T-helper 2 cell treated with Interferon-gamma antibody and Interleukin-4, amounts not matched to agents 5 μg/mL and 100 μg/mL, for 36 hours (primary cell): ENCODE results near the gene RFX4.
"Not testable (repeated sequence)": the region's sequence is repeated elsewhere in the genome, so short reads cannot be mapped to it uniquely, and the experiment has no call there.

ENCODE experiments used
- DNase-seq: peaks from one replicate; pipeline ENCODE4 v3.0.0; 2021; ENCODE audit warnings: low spot score
- H3K27ac Mint-ChIP-seq: one replicate; pipeline ENCODE4 v1.8.0; 2021; ENCODE audit warnings: mild to moderate bottlenecking, mixed read lengths
- H3K27me3 Mint-ChIP-seq: one replicate; pipeline ENCODE4 v1.8.0; 2021; ENCODE audit warnings: low read depth, mixed read lengths
- H3K36me3 Mint-ChIP-seq: one replicate; pipeline ENCODE4 v1.8.0; 2021; ENCODE audit warnings: low read depth, mixed read lengths
- H3K4me1 Mint-ChIP-seq: one replicate; pipeline ENCODE4 v1.8.0; 2021; ENCODE audit warnings: low read depth, mixed read lengths
- H3K4me3 Mint-ChIP-seq: one replicate; pipeline ENCODE4 v1.8.0; 2022; ENCODE audit warnings: mild to moderate bottlenecking, moderate library complexity, mixed read lengths
- H3K9me3 Mint-ChIP-seq: one replicate; pipeline ENCODE4 v1.8.0; 2021; ENCODE audit warnings: mixed read lengths

The RFX4 gene

GRCh38 chr12:106601496-106601895, 18.7 kb downstream of the RFX4 start:
- H3K27ac Mint-ChIP-seq: no peak overlapping the region
- H3K27me3 Mint-ChIP-seq: peaks cover 15% of the 10 kb centered on the region
- no peak overlapping the region for H3K4me3 Mint-ChIP-seq
- H3K9me3 Mint-ChIP-seq: no peaks in the 10 kb centered on the region
- H3K4me1 Mint-ChIP-seq: no peaks in the 10 kb centered on the region
- no peak for DNase-seq
- no peaks in the 10 kb centered on the region for H3K36me3 Mint-ChIP-seq

GRCh38 chr12:106602076-106602475, 19.3 kb downstream of the RFX4 start:
- H3K9me3 Mint-ChIP-seq: no peaks in the 10 kb centered on the region
- no peak overlapping the region for H3K4me3 Mint-ChIP-seq
- no peaks in the 10 kb centered on the region for H3K4me1 Mint-ChIP-seq
- no peak for DNase-seq
- no peaks in the 10 kb centered on the region for H3K36me3 Mint-ChIP-seq
- peaks cover 14% of the 10 kb centered on the region for H3K27me3 Mint-ChIP-seq
- H3K27ac Mint-ChIP-seq: no peak overlapping the region

DNA sequence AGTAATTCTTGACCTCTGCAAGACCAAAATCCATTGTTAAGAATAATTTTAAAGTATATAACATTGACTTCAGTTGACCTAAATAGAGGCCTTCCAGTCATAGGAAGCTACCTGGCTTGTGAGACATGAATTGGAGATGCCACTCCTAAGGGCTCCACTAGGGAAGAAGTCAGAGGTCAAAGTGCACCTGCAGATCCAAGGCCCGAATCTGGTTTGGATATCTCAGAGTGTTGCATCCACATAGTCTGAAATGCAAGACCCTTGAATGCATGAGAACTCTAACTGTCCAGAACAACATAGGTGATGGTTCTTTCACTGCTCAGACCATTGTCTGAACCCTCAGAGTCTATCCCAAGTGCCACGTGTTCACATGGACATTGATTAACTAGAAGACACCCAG, 22.4 kb downstream of the RFX4 start:
- DNase-seq: no peak
- no peak overlapping the region for H3K27ac Mint-ChIP-seq
- H3K36me3 Mint-ChIP-seq: no peaks in the 10 kb centered on the region
- H3K4me3 Mint-ChIP-seq: no peak overlapping the region
- peaks cover 2% of the 10 kb centered on the region for H3K9me3 Mint-ChIP-seq
- H3K4me1 Mint-ChIP-seq: no peaks in the 10 kb centered on the region
- peaks cover 7% of the 10 kb centered on the region for H3K27me3 Mint-ChIP-seq

DNA sequence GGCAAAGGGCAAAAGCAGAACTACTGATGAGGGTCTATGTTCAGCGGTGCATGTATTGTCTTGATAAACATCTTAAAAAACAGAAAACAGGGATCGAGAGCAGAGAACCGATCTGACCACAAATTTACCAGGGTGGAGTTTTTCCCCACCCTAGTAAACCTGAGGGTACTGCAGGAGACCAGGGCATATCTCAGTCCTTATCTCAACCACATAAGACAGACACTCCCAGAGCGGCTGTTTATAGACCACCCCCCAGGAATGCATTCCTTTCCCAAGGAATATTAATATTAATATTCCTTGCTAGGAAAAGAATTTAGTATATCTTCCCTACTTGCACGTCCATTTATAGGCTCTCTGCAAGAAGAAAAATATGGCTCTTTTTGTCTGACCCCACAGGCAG, 37.8 kb downstream of the RFX4 start:
- H3K36me3 Mint-ChIP-seq, H3K4me1 Mint-ChIP-seq, H3K9me3 Mint-ChIP-seq, H3K27ac Mint-ChIP-seq, DNase-seq, H3K4me3 Mint-ChIP-seq: not testable (repeated sequence)
- H3K27me3 Mint-ChIP-seq: peaks cover 12% of the 10 kb centered on the region

GRCh38 chr12:106625976-106626375, 43.2 kb downstream of the RFX4 start:
- H3K36me3 Mint-ChIP-seq: no peaks in the 10 kb centered on the region
- H3K4me1 Mint-ChIP-seq: no peaks in the 10 kb centered on the region
- no peak overlapping the region for H3K4me3 Mint-ChIP-seq
- H3K9me3 Mint-ChIP-seq: no peaks in the 10 kb centered on the region
- no peak overlapping the region for H3K27ac Mint-ChIP-seq
- DNase-seq: no peak
- H3K27me3 Mint-ChIP-seq: peaks cover 2% of the 10 kb centered on the region

GRCh38 chr12:106629797-106630659, 47.2 kb downstream of the RFX4 start:
- no peaks in the 10 kb centered on the region for H3K36me3 Mint-ChIP-seq
- no peaks in the 10 kb centered on the region for H3K4me1 Mint-ChIP-seq
- no peak for DNase-seq

GRCh38 chr12:106631150-106631549, 48.3 kb downstream of the RFX4 start:
- H3K9me3 Mint-ChIP-seq: no peaks in the 10 kb centered on the region
- H3K4me1 Mint-ChIP-seq: no peaks in the 10 kb centered on the region
- no peak for DNase-seq
- H3K36me3 Mint-ChIP-seq: no peaks in the 10 kb centered on the region
- H3K4me3 Mint-ChIP-seq: no peak overlapping the region
- peaks cover 3% of the 10 kb centered on the region for H3K27me3 Mint-ChIP-seq
- H3K27ac Mint-ChIP-seq: no peak overlapping the region

More at GRCh38 chr12:106629797-106630659, 47.2 kb downstream of the RFX4 start:
- no peak overlapping the region for H3K4me3 Mint-ChIP-seq
- H3K9me3 Mint-ChIP-seq: no peaks in the 10 kb centered on the region
- H3K27me3 Mint-ChIP-seq: peaks cover 5% of the 10 kb centered on the region
- H3K27ac Mint-ChIP-seq: no peak overlapping the region

DNA sequence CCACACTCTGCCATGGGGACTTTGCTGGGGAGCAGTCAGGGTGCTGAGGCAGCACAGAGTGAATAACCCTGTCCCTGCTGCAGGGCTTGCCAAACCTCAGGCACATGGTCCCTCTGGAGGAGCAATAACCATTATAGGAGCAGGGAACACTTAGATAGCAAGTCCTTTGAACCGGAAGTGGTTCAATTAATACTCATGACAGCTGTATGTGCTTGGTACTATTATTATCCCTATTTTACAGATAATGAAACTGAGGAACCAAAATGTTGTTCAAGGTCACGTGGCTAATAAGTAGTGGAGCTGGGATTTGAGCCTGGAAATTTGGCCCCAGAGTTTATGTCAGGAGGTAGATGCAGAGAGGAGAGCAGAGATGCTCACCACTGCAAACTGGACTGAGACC, 49.0 kb downstream of the RFX4 start:
- Mint-ChIP-seq H3K27ac (no peak overlapping the region), H3K4me3 (no peak overlapping the region), H3K9me3 (no peaks in the 10 kb centered on the region), H3K4me1 (no peaks in the 10 kb centered on the region), H3K27me3 (peaks cover 4% of the 10 kb centered on the region), H3K36me3 (no peaks in the 10 kb centered on the region)
- DNase-seq: no peak

GRCh38 chr12:106632797-106633450, 50.1 kb downstream of the RFX4 start:
- Mint-ChIP-seq H3K4me1 (no peaks in the 10 kb centered on the region), H3K27ac (no peak overlapping the region), H3K9me3 (no peaks in the 10 kb centered on the region), H3K27me3 (peaks cover 4% of the 10 kb centered on the region), H3K4me3 (no peak overlapping the region), H3K36me3 (no peaks in the 10 kb centered on the region)
- DNase-seq: no peak

DNA sequence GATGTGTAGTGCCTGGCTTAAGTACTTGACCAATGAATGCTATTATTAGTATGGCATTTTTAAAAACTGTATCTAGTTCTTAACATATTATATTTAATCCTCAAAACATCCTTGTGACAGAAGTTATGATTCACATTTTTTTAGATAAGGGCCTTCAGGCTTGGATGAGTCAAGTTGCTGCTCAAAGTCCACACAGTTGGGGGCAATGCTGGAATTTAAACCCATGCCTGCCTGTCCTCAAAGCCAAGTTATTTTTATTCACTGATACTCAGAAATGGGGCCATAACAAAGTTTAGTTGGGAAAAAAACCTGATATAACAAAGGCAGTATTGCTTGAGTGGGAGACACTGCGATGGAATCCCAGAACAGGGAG, 50.6 kb downstream of the RFX4 start:
- H3K4me1 Mint-ChIP-seq: no peaks in the 10 kb centered on the region
- H3K36me3 Mint-ChIP-seq: no peaks in the 10 kb centered on the region
- no peak overlapping the region for H3K27ac Mint-ChIP-seq
- no peaks in the 10 kb centered on the region for H3K9me3 Mint-ChIP-seq
- DNase-seq: no peak
- H3K27me3 Mint-ChIP-seq: peaks cover 4% of the 10 kb centered on the region
- H3K4me3 Mint-ChIP-seq: no peak overlapping the region

DNA sequence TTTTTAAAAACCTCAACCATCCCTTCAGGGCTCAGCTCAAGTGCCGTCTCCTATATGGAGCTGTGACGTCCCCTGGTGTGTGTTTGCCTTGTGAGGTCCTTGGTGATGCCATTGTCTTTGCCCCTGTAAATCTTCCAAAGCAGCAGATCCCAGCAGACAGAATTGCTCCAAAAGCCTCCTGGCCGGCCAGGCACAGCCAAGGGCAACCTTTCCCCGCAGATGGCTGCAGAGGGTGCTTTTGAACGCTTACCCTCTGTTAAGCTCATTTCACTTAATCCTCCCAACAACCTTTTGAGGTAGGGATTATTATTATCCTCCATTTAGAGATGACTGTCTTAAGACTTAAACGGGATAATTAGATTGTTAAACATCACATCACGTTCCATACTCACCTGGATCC, 51.4 kb downstream of the RFX4 start:
- Mint-ChIP-seq H3K36me3 (no peaks in the 10 kb centered on the region), H3K27me3 (peaks cover 5% of the 10 kb centered on the region), H3K4me1 (no peaks in the 10 kb centered on the region), H3K4me3 (no peak overlapping the region), H3K9me3 (no peaks in the 10 kb centered on the region), H3K27ac (no peak overlapping the region)
- no peak for DNase-seq

GRCh38 chr12:106643000-106643399, 60.2 kb downstream of the RFX4 start:
- no peak for DNase-seq
- H3K4me1 Mint-ChIP-seq: no peaks in the 10 kb centered on the region
- H3K27me3 Mint-ChIP-seq: peaks cover 6% of the 10 kb centered on the region
- no peaks in the 10 kb centered on the region for H3K36me3 Mint-ChIP-seq
- H3K9me3 Mint-ChIP-seq: no peaks in the 10 kb centered on the region
- H3K4me3 Mint-ChIP-seq: no peak overlapping the region
- H3K27ac Mint-ChIP-seq: no peak overlapping the region

DNA sequence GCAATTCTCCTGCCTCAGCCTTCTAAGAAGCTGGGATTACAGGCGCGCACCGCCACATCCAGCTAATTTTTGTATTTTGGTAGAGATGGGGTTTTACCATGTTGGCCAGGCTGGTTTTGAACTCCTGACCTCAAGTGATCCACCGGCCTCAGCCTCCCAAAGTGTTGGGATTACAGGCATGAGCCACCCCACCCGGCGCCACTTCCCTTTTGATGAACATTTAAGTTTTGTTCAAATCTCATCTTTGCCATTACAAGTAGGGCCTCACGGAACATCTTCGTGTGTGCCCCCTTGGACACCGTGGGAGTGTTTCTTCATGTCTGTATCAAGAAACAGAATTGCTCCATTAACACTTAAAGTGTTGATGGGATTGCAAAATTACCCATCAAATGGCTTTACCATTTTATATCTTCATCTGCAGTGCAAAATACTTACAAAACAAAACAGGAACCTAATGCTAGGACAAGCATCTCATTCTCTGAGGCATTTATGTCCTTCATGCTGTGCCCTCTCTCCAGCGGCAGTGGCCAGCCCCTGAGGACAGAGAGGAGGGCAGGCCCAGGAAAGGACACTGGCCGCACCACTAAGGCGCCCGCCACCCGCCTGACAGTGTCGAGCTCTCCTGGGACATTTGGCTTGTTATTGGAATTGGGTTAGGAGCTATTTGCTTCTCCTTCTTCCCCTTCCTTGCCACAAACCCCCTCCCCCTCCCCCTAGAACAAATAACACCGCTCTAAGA, 61.7 kb downstream of the RFX4 start:
- no peak overlapping the region for H3K27ac Mint-ChIP-seq
- no peaks in the 10 kb centered on the region for H3K4me1 Mint-ChIP-seq
- DNase-seq: no peak
- H3K4me3 Mint-ChIP-seq: no peak overlapping the region
- no peaks in the 10 kb centered on the region for H3K36me3 Mint-ChIP-seq
- peaks cover 3% of the 10 kb centered on the region for H3K27me3 Mint-ChIP-seq
- H3K9me3 Mint-ChIP-seq: no peaks in the 10 kb centered on the region

DNA sequence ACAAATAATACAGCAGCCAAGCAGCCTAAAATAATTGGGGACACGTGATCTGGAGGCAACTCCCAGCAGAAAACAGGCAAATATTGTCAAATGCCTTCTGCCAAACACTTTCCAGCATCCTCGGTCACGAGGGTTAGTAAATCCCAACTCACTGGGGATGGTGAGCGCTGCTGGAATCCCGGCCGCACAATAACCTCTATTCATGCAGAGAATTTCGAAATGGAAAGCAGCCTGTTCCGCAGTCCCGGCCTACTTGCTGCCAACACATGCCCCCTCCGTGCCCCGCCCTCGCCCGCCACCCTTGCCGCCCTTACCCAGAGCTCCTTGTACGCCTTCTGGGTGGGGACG, 62.2 kb downstream of the RFX4 start:
- no peak for DNase-seq
- H3K27me3 Mint-ChIP-seq: peaks cover 3% of the 10 kb centered on the region
- no peaks in the 10 kb centered on the region for H3K4me1 Mint-ChIP-seq
- no peaks in the 10 kb centered on the region for H3K36me3 Mint-ChIP-seq
- H3K27ac Mint-ChIP-seq: no peak overlapping the region
- H3K9me3 Mint-ChIP-seq: no peaks in the 10 kb centered on the region
- no peak overlapping the region for H3K4me3 Mint-ChIP-seq
